Neural crest cell (in vitro differentiated cells): ENCODE results near the gene BMP7. TPM values are rescaled to one million over a fixed set of nuclear protein-coding genes. Genes with fewer than 3 reads are reported as not detected.

ENCODE experiments used
- DNase-seq: peaks from one replicate; pipeline ENCODE4 v3.0.0; 2021; ENCODE audit warnings: low read depth, mixed read lengths, low spot score
- H3K27ac Mint-ChIP-seq: one replicate; pipeline ENCODE4 v1.8.0; 2021; ENCODE audit warnings: mild to moderate bottlenecking, mixed read lengths; ENCODE audit not compliant: unreplicated experiment
- H3K27me3 Mint-ChIP-seq: 2 replicates; pipeline ENCODE4 v1.8.0; 2021; ENCODE audit warnings: low read depth, mild to moderate bottlenecking, mixed read lengths
- H3K36me3 Mint-ChIP-seq: 2 replicates; pipeline ENCODE4 v1.8.0; 2021; ENCODE audit warnings: low read depth, mild to moderate bottlenecking, mixed read lengths
- H3K4me1 Mint-ChIP-seq: 2 replicates; pipeline ENCODE4 v1.8.0; 2021; ENCODE audit warnings: mixed read lengths
- H3K4me3 Mint-ChIP-seq: one replicate; pipeline ENCODE4 v1.8.0; 2021; ENCODE audit warnings: mild to moderate bottlenecking, mixed read lengths
- H3K9me3 Mint-ChIP-seq: 2 replicates; pipeline ENCODE4 v1.8.0; 2021; ENCODE audit warnings: mixed read lengths
- total RNA-seq: library from RNA; stranded (reverse); gene quantifications from 2 replicates; pipeline ENCODE4 v1.2.1, GENCODE V29; 2021
- TF ChIP-seq, protein P1 (sequence below): fragments of 200-600 bp; sonication (generic); conservative IDR thresholded peaks from 2 replicates; pipeline ENCODE4 v1.5.0; 2021; ENCODE audit warnings: antibody characterized with exemption, mild to moderate bottlenecking

Gene BMP7
- total RNA-seq, 1 donor from 2014 or later, result 13.8 TPM

DNA sequence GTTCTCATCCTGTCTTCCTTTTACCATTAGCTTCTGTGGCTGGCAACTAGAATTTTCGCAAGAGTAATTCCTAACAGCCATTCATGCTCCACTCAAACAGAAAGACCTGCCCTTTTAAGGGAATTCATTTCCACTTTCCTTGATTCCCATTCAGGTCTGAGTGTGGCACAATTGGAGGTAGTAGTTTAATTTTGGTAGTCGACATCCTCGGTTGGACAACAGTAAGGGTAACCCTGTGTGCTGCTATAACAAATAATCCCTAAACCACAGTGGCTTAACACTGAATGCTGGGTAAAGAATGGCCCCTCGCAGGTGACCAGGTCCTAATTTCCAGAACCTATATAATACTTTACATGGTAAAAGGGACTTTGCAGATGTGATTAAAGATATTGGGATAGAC, 142.9 kb downstream of the BMP7 start:
- TF ChIP-seq, protein P1, sequence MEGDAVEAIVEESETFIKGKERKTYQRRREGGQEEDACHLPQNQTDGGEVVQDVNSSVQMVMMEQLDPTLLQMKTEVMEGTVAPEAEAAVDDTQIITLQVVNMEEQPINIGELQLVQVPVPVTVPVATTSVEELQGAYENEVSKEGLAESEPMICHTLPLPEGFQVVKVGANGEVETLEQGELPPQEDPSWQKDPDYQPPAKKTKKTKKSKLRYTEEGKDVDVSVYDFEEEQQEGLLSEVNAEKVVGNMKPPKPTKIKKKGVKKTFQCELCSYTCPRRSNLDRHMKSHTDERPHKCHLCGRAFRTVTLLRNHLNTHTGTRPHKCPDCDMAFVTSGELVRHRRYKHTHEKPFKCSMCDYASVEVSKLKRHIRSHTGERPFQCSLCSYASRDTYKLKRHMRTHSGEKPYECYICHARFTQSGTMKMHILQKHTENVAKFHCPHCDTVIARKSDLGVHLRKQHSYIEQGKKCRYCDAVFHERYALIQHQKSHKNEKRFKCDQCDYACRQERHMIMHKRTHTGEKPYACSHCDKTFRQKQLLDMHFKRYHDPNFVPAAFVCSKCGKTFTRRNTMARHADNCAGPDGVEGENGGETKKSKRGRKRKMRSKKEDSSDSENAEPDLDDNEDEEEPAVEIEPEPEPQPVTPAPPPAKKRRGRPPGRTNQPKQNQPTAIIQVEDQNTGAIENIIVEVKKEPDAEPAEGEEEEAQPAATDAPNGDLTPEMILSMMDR, result no peak
- Mint-ChIP-seq H3K9me3 (no peaks in the 10 kb centered on the region), H3K27ac (no peak overlapping the region), H3K4me1 (peaks cover 28% of the 10 kb centered on the region), H3K27me3 (no peaks in the 10 kb centered on the region), H3K4me3 (no peak overlapping the region), H3K36me3 (no peaks in the 10 kb centered on the region)
- no peak for DNase-seq

DNA sequence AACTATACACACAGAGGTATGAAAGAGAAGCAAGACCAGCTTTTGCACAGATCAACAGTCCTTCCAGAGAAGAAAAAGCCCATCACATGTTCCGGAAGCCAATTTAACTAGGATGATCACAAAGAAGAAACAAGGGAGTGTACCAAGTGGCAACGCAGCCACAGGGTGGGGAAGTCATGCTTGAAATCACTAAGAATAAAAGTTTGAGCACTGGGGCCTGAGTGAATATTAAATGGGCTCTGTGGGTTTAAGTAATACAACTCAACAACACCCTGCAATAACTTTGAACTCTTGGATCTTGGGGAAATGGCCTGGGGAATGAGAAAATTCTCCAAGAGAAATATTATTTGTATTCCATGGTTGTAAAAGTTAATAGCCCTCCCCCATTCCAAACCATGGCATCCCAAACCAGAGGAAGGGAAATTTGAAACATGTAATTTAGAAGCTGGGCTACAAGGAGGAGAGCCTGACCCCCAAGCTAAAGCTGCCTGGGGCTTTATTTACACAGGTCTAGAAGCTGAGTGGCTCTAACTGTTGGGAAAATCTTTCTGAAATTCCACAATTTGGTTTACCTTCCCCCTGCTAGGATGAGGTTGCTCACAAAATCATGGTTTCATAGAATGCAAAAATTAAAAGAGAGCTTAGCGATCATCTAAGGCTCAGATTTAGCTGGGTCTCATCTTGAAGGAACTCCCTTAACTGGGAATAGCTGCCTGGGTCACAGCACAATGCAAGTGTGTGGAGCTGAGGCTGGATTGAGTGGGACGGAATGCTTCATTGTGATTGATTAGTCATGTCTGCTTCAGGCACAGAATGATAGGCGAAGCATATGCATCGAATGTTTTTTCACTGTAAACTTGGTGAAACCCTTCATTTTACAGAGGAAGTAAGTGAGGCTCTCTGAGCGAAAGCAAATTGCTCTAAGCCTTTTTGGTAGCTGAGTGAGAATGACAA, 143.6 kb downstream of the BMP7 start:
- no peak for DNase-seq
- no peaks in the 10 kb centered on the region for H3K27me3 Mint-ChIP-seq
- H3K4me3 Mint-ChIP-seq, result no peak overlapping the region

DNA sequence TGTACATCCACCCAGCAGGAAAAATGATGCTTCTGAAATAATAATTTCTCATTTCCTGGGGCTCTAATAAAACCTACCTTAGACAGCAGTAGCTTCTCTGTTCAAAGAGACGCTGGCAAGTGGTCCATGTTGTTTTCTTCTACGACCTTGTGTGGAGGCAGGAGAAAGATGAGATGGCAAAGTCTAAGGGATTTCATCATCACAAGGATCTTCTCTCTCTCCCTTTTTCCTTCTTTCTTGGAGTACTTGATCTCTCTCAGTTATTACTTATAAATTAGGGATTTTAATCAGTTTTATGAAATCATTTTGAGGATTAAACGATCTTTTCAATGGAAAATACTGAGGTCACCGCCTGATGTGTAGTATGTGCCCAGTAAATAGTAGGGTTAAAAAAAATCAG, 147.5 kb downstream of the BMP7 start:
- H3K27ac Mint-ChIP-seq, result no peak overlapping the region
- H3K9me3 Mint-ChIP-seq, result peaks cover 1% of the 10 kb centered on the region
- H3K36me3 Mint-ChIP-seq, result no peaks in the 10 kb centered on the region
- peaks cover 4% of the 10 kb centered on the region for H3K27me3 Mint-ChIP-seq
- H3K4me1 Mint-ChIP-seq, result peaks cover 12% of the 10 kb centered on the region
- no peak overlapping the region for H3K4me3 Mint-ChIP-seq
- no peak for DNase-seq
- TF ChIP-seq, protein P1, result no peak

More for the DNA sequence above, 143.6 kb downstream of the BMP7 start:
- Mint-ChIP-seq H3K9me3 (no peaks in the 10 kb centered on the region), H3K4me1 (peaks cover 28% of the 10 kb centered on the region), H3K36me3 (no peaks in the 10 kb centered on the region), H3K27ac (no peak overlapping the region)
- TF ChIP-seq, protein P1, result no peak

Other genes starting within 250 kb of the BMP7 start
- gene SPO11, start 63.2 kb upstream of the BMP7 start, total RNA-seq, result not detected in 2 replicates
- gene RAE1, start 84.6 kb upstream of the BMP7 start, total RNA-seq, result 54.7 and 57.0 TPM in 2 replicates
- 33.3 and 33.4 TPM in 2 replicates for gene RBM38, start 124.8 kb upstream of the BMP7 start, total RNA-seq